ENCODE data around the gene GABRP.

GABRP gene

DNA sequence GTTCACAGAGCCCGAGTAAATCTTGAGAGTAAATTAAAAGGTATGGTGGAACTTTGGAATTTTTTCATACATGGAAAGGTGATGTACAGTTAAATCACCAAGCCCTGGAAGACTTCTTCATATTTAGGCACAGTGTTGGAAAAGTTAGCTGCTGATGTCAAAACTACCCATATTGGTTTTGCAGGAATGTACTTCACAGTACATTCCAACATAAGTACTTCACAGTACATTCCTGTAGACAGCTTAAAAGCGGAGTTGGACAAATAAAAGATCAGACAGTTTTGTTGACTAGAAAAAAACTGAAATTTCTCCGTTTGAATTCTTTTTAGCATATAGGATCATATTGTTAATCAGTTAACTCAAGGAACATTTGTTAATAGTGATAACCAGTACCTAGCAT lies 80.1 kb downstream of the GABRP start:
- H3K27ac ChIP-seq (ENCODE audit: low read length) = no peak overlapping the region
- peaks cover 16% of the 10 kb centered on the region for H3K27me3 ChIP-seq (ENCODE audit: control insufficient read depth, insufficient read depth, low read length)
- H3K9me3 ChIP-seq (ENCODE audit: control insufficient read depth, low read depth, low read length) = peaks cover 11% of the 10 kb centered on the region

More for the DNA sequence above, 80.1 kb downstream of the GABRP start:
- peaks cover 11% of the 10 kb centered on the region for H3K4me1 ChIP-seq (ENCODE audit: control insufficient read depth, low read depth, low read length)
- no peaks in the 10 kb centered on the region for H3K36me3 ChIP-seq (ENCODE audit: control insufficient read depth, low read depth, low read length)
- H3K4me3 ChIP-seq (ENCODE audit: low read length) = peak overlapping the region; percentile 79
- no peak overlapping the region for H3K9ac ChIP-seq (ENCODE audit: low read length)

Data from iPS-18a (cell line).